GM21825 (cell line): Measurements from ENCODE around the gene NECTIN1.

Source experiments
- ATAC-seq: cut with Tn5 transposase; IDR thresholded peaks from one replicate; pipeline ENCODE4 v1.9.1; 2021; ENCODE audit warnings: mild to moderate bottlenecking, moderate library complexity; ENCODE audit not compliant: unreplicated experiment

The NECTIN1 gene

DNA sequence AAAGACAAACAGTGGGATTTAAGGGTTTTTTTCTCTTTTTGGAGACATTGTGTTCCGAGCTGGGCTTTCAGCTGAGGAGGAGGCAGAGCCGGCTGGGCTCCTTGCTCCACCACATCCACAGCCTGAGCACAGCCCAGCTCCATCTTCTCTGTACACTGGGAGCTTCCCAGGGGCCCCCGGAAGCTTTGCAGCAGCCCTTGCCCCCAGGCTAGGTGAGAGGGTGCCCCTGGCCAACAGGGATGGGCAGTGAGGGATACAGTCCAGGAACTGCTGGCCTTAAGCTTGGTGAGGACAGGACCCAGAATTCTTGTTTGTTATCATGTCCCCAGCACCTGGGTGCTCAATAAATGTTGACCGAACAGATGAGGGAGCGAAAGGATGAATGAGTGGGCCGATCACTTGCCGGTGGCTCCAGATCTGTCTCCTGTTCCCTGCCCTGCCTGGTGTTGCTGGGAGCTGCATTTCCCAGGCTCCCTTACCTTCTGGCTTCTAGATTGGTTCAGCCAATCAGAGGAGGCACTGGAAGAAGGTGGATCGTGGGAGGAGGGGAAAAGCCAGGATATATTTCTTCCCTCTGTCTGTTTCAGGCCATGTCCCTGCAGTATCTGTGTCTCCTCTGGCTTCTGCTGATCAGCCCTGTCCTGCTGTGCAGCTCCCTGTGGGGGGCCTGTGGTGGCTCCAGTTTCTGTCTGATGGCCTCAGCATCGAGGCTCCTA is 26.5 kb upstream of the NECTIN1 start:
- ATAC-seq = no peak

DNA sequence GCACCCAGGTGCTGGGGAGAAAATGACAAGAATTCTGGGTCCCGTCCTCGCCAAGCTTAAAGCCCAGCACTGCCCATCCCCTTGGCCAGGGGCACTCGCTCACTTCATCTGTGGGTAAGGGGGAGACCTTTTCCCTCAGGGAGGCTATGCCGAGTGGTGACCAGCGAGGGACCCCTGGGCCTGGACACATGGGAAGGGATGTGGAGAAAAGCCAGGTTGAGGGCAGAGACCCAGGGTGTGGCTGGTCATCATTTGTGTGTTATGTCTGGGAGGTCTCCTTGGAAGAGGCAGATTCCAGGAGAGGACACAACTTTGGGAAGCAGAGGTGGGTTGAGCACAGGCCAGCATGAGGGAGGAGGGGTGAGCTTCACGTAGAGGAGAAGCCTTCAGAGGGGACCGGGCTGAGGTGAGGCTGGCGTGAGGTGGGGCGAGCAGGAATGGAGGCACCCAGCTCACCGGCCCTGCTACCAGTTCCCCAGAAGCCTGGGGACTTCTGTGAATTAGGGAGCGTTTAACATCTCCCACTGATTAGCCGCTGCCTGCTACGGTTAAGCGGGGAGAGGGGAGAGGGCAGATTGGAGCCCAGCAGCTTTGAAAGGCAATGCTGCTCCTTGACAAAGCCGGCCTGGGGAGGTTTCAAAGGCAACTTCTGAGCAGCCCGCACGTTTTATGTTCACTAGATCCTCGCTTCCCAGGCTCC is 25.8 kb upstream of the NECTIN1 start:
- no peak for ATAC-seq

DNA sequence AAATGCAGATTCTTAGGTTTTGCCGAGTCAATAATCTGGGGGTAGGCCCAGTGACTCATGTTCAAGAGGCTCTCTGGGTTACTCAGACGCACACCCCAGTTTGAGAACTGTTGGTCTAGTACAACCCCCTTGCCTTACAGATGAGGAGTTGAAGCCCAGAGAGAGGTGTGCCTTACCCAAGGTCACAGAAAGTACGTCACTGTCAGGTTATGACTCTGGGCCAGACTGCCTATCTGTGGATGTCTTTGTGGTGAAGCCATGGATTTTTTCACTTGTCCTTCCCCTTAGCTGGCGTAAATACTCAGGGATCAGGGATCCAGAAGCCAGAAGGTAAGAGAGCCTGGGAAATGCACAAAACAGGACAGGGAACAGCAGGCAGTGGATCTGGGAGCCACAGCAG is 25.2 kb upstream of the NECTIN1 start:
- ATAC-seq = no peak

DNA sequence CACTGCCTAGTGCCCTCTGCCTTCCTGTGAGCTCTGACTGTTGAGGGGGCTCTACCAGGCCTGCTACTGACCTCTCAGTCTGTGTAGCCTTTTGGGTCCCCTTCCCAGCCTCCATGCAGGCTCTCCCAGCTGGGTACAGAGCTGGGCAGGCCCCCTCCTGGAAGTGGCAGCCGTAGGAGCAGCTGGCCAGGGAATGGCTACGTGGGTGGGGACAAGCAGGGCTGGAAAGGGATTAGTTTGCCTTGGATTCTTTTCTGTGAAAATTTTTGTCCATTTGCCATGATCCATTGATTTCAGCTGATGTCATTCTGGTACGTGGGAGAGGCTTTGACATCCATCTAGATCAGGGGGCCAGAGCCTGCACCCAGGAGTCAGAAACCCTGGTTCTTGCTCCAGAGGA is 23.9 kb upstream of the NECTIN1 start:
- no peak for ATAC-seq

DNA sequence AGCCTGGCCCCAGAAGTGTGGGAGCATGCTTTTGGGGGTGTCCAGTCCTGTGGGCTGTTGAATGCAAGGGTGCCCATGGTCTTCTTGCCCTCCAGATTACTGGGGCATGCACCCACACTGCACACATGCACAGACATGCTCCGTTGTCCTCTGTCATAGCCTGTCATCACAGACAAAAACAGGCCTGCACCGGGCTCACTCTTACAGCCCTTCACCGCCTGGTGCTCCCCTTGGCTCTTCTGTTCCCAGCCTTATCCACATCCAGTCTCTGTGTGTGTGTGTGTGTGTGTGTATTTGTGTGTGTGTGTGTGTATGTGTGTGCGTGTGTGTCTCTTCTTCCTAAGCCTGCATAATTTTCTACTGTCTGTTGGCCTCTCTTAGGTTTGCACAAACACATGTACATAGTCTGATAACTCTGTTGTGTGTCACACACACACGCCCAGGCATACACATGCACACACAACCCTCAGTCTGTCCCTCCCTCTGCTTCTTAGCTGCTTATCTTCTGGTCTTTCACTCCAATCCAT is 23.4 kb upstream of the NECTIN1 start:
- peak; percentile 36 for ATAC-seq

DNA sequence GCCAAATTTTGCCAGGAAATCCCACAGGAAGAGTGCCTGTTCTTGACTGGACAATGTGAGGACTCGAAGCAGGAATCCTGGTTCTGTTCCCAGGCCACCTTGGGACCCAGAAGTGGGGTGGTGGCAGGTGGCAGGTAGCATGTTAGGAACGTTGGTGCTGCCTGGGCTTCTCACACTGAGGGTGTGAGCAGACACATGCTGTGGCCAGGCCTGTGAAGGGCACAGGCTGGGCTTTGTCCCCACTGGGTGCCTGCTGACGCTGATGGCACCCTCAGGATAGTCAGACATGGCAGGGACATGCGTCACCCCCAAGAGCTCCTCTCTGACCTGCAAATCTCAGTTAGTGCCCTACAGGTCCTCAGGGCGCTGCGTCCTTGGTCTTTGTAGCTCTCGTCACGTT is 21.1 kb upstream of the NECTIN1 start:
- no peak for ATAC-seq

DNA sequence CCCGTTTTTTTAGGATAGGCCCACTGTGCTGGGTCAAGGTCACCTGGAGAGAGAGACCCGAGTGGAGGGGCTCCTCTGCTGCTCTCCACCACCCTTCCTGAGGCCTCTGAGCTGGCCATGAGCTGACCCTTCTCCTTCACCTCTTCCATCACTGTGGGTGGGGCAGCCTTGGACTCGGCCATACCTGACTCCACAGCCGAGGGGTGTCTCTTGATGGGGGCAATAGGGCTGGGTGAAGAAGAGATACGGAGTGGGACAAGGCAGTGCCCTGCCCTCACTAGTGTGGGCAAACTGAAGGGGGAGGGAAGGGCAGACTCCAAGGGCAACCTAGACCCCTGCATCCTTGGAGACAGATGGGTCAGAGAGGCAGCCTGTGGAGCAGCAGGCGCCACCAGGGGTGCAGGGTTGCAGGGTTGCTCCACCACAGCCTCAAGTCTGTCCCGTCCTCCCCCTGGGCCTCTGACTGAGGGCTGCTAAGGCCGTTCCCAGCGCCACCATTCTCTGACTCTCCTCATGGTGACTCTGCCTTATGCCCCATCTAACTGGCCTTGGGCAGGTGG is 20.1 kb upstream of the NECTIN1 start:
- no peak for ATAC-seq

DNA sequence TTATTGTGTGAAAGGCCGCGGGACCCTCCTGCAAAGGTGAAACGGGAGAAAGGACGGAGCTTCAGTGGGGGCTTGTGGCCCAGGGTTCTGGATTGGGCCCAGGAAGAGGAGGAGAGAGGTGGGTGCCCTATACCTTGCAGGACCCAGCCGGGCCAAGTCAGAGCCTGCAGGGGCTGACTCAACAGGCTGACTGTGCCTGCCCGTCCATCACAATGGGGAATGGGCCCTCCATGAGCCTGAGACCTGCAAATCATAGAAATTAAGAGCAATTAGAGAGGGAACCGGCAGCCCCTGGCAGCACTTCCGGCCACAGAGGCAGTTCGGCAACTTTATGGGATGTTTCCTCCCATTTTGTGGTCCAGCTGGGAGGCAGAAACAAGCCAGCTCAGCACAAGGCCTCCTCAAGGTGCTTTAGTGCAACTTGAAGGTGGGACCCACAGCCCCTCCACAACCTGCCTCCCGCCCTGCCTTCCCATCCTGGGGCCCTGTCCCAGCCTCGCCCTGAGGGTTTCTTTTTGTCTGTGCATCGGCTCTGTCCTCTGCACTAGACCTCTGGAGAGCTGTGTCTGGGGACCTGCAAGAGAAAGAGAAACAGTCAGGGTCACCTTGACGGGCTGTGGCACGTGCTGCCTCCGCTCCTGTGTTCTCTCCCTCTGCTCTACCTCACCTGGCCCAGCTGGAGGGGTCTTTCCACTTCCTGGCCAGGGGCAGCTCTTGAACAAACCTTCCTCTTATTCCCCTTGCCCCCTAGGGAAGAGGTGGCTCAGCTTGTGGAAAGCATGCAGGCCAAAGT is 19.1 kb upstream of the NECTIN1 start:
- ATAC-seq = no peak

DNA sequence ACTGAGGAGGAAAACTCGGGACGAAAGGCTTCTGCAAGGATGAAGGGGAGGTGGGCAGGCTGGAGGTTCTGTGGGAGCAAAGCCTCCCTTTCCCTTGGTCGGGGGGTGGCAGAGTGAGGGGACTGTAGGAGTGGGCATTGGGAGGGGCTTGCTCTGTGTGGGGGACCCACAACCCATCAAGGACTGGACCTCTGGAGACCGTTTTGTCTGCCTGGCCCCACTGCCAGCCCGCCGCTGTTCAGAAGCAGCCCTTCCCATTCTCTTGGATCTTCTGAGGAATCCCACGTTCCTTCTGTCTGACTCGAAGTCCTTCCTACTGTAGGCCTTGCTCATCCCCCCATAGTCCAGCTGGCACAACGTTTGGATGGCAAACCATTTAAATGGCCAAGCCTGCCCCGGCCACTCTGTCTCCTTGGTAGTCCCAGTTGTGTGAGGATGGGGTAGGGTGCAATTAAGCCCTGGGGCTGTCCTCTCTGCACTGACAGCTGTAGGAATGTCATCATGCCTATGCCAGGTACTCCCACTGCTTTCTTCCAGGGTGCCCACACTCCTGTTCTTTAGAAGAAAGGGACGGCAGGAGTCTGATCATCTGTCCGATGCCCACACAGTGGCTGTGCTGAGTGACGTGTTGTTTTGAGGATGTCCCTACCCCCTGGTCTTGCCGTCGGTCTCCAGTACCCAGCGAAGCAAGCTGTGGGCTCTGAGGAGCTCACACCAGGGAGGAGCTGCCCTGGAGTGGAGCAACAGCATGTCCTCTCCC is 17.0 kb upstream of the NECTIN1 start:
- ATAC-seq = no peak

DNA sequence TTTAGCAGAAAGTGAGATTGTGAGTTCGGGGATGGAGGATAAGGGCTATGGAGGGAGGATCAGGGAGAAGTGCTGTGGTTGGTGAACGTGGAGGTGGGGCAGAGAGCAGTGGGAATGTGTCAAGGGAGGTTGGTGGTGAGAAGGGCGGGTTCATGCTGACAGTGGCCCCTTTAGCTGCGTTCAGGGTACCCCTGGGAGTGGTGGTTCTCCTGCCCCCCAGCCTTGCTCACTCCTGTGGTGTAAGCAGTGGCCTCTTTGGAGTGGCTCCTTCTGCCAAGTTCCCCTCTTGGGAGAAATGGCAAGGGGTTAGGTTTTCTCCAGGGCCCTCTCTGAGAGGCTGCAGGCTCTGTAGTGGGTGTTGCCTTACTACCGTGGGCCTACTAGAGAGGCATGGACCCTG is 16.1 kb upstream of the NECTIN1 start:
- no peak for ATAC-seq

DNA sequence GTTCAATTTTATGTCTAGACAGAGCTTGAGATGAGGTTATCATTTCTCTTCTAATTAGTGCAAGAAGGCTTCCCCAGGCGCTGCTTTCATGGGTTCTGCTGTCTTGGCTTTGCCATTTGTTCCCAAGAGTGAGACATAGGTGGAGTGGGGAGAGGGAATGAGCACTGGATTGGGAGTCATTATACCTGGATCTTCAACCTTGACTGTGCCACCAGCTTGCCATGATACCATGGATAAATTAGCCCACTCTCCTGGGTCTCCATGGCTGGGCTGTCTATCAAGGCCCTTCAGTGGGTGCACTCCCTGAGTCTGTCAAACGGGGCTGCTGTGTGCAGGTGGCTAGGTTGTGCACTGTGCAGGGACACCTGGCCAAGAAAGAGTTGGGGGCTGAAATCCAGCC is 15.6 kb upstream of the NECTIN1 start:
- ATAC-seq = no peak

DNA sequence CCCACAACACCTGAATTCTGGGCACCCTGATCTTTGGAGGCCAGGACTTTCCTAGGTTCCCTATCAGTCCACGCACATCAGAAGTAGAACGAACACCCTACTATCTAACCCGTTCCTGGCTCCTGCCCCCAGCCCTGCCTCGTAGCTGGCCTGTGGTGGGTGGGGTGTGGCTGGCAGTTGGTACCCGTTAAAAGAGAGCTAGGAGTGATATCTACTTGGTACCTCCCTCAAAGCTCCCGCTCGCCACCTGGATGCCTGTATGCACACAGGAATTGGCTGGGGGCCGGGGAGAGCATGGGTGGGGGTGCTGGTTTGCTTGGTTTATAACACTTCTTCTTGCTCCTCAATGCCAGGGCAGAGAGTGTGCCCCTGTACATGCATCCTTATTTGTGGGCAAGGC is 14.0 kb upstream of the NECTIN1 start:
- no peak for ATAC-seq

DNA sequence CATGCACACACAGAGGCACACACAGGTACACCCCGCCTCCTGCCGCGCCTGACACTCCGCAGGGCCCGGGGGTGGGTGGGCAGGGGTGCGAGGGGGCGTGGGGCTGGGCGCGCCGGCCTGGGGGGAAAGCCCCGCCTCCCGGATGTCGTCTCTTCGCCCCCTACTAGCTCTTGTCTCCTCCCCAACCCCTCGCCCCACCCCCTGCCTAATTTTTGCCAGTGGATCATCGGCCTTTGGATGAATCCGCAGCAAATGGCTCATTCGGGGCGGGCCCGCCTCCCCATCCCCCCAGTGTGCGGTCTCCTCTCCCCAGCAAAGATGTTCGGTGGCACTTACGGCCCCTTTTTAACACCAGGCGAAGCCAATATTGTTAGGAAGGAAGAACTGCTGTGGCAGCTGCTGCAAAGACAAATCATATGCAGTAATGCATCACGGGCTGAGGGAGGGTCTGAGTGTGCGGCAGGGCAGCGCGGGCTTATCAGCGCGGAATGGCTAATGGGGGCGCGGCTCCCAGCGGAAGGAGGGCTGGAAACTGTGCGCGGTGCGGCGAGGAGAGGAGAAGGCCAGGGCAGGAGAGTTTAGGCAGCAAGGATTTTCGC is 13.4 kb upstream of the NECTIN1 start:
- no peak for ATAC-seq

DNA sequence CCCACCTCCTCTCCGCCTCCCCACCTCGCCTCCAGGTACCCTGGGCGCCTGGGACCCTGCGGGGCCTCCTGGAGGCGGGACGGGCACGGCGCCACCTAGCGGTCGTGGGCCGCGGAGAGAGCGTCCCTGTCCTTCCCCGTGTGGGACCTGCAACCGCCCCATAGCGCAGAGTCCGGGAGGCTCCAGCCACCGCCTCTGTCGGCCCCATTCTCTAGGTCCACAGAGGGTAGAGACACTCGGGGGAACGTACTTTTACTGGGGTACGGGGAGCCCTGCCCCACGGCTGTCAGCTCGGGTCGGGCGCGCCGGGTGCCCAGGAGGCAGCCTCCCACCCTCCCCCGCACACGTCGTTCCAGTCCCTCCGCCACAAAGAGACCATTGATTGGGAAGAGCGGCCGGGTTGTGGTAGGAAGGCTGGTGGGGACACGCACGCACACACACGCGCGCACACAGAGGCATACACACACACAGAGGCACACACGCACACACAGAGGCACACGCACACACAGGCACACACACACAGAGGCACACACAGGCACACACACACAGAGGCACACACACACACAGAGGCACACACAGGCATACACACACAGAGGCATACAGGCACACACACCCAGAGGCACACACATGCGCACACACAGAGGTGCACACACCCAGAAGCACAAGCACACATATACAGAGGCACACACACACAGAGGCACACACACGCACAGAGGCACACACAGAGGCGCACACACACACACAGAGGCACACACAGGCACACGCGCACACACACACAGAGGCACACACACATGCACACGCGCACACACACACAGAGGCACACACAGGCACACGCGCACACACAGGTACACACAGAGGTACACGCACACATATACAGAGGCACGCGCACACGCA is 12.6 kb upstream of the NECTIN1 start:
- no peak for ATAC-seq

DNA sequence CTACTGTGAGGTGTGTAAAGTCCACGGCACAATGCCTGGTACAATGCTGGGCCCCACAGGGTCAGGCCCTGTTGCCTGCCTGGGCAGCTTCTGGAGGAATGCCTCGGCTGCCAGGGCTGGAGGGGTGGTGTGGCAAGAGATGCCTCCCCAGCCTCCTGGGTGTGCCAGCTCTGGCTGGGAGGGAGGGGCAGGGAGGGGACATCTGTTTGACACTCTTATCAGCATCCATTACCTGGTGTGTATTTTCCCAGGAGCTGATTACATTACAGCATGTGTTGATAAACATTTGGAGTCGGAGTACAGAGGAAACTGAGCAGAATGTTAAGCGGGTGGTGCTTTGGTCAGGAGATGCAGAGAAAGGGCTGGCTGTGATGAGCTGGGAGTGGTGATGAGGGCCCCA is 11.0 kb upstream of the NECTIN1 start:
- ATAC-seq = no peak

DNA sequence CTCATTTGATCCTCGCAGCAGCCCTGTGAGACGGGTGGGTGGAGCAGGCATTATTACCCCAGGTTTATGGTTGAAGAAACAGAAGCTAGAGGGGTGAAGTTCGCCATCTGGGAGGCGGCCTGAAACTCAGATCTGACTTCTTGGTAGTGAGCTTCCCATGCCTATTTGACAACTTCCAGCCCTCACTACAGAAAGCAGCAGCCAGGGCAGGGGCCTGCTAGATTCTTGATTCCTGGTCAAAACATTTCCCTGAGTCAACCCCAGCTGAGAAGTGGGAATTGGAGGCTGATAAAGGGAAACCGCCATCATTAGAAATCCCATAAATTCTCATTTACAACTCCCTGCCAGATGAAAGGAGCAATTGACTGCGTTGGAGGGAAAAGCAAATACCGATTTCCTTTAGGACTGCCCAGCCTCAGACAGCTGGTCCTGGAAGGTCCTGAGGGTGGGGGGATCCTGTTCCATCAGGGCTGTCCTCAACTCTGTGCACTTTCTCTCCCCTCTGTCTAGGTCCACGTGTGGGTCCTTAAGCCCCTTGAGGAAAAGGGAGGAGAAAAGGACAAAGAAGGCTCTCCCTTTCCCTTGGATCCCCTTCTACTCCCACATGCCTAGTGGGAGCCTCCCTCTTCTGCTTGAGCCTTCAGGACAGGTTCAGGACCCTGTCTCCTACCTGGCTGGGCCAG is 10.2 kb upstream of the NECTIN1 start:
- ATAC-seq = no peak

DNA sequence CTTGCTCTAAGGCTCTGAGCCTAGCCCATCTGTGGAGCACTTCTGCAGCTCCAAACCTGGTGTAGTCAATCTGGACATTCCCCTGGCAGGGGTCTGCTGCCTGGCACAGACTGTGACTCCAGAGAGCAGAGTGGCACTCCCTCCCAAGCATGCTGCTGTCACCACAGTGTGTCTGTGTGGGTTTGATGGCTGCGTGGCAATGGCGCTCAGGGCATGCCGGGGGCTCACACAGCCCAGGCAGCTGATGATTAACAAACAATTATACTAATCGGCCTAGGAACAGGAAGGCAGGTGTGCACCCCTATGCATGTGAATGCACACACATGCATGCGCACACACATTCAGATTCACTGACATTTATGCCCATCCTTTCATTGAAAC is 9.0 kb upstream of the NECTIN1 start:
- no peak for ATAC-seq

DNA sequence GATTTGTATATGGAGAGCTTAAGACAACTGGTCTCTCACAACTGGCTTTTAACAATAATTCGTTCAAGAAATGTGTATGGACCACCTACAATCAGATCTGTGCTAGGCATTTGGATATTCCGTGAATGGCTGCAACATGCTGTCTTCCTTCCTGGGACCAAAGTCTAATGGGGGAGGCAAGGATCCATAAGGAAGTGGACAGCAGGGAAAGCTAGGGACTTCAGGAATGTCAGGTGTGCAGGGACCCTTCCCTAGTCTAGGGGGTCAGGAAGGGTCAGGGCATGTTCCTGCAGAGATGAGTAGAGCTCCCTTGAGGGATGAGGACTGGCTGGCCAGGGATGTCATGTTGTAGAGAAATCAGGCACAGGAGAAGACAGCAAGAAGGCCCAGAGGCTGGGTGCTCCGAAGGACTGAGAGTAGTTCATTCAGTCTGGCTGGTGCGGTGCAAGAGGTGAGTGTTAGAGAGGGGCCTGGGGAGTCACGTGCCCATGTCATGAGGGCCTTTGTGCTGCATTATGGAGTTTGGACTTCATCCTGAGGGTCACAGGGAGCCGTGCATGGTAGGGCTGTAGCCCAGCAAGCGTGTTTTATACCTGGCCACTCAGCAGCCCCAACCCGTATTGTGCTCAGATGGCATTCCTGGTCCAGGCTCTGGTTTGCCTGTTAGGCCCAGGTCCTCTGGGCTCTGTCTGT is 8.5 kb upstream of the NECTIN1 start:
- ATAC-seq = no peak
